Liver (tissue), 9 donors: Measurements from ENCODE around the gene PRIMA1. TPM values are rescaled to one million over a fixed set of nuclear protein-coding genes. Genes with fewer than 3 reads are reported as not detected.

Experiments used
- DNase-seq: peaks from one replicate; pipeline ENCODE4 v3.0.0-alpha.2; 2017; ENCODE audit warnings: low spot score
- H3K27ac ChIP-seq, 2 donors: one replicate each; pipeline ENCODE4 v1.7.0; 2013; ENCODE audit warnings: inconsistent platforms in 2 of 2, low read length in 2 of 2, control low read depth in 1 of 2, low read depth in 1 of 2, mild to moderate bottlenecking in 1 of 2
- H3K27me3 ChIP-seq, 4 donors: one replicate each; pipeline versions ENCODE4 v1.6.1 to v1.7.0; 2013; ENCODE audit warnings: low read length in 3 of 4, inconsistent platforms in 1 of 4, mild to moderate bottlenecking in 1 of 4, moderate library complexity in 1 of 4; ENCODE audit not compliant: control insufficient read depth in 4 of 4, insufficient read depth in 4 of 4
- H3K36me3 ChIP-seq, 4 donors: one replicate each; pipeline versions ENCODE4 v1.6.1 to v1.7.0; 2013; ENCODE audit warnings: low read length in 3 of 4, mild to moderate bottlenecking in 3 of 4, low read depth in 1 of 4, moderate library complexity in 1 of 4; ENCODE audit not compliant: control insufficient read depth in 4 of 4, insufficient read depth in 3 of 4
- H3K4me1 ChIP-seq, 4 donors: one replicate each; pipeline versions ENCODE4 v1.6.1 to v1.7.0; 2013; ENCODE audit warnings: low read length in 3 of 4, mild to moderate bottlenecking in 3 of 4, moderate library complexity in 1 of 4; ENCODE audit not compliant: control insufficient read depth in 4 of 4, insufficient read depth in 4 of 4
- H3K4me3 ChIP-seq, 3 donors: one replicate each; pipeline versions ENCODE4 v1.6.1 to v1.7.0; 2013; ENCODE audit warnings: low read length in 3 of 3, control low read depth in 1 of 3, low read depth in 1 of 3, mild to moderate bottlenecking in 1 of 3
- H3K9ac ChIP-seq, 2 donors: one replicate each; pipeline ENCODE4 v1.7.0; 2013; ENCODE audit warnings: low read length in 2 of 2, mild to moderate bottlenecking in 2 of 2, moderate library complexity in 2 of 2, control low read depth in 1 of 2, low read depth in 1 of 2
- H3K9me3 ChIP-seq, 4 donors: one replicate each; pipeline versions ENCODE4 v1.6.1 to v1.7.0; 2013; ENCODE audit warnings: low read length in 3 of 4; ENCODE audit not compliant: control insufficient read depth in 4 of 4
- ATF3 ChIP-seq: IDR thresholded peaks from 2 replicates; pipeline ENCODE4 v1.6.1; 2016; ENCODE audit warnings: antibody characterized with exemption
- CTCF ChIP-seq: fragments of 150-350 bp; IDR thresholded peaks from 2 replicates; pipeline ENCODE4 v1.5.1; 2017; ENCODE audit warnings: improper control_type of control experiment, low read depth, low read length; ENCODE audit not compliant: missing input control
- EGR1 ChIP-seq, 2 donors: IDR thresholded peaks; 2 replicates each; pipeline ENCODE4 v1.6.1; 2016 to 2018; ENCODE audit warnings: antibody characterized with exemption in 2 of 2, low read depth in 2 of 2
- FOXA1 ChIP-seq: IDR thresholded peaks from 2 replicates; pipeline ENCODE4 v1.6.1; 2016; ENCODE audit warnings: antibody characterized with exemption
- FOXA2 ChIP-seq: IDR thresholded peaks from 2 replicates; pipeline ENCODE4 v1.6.1; 2016; ENCODE audit warnings: antibody characterized with exemption
- GABPA ChIP-seq, 2 donors: IDR thresholded peaks in 1 of 2; conservative IDR thresholded peaks in 1 of 2; 2 replicates each; pipeline ENCODE4 v1.6.1; 2016; ENCODE audit warnings: antibody characterized with exemption in 2 of 2, mild to moderate bottlenecking in 1 of 2, moderate library complexity in 1 of 2
- HNF4A ChIP-seq, 2 donors: conservative IDR thresholded peaks; 2 replicates each; pipeline ENCODE4 v1.6.1; 2016; ENCODE audit warnings: antibody characterized with exemption in 2 of 2, mild to moderate bottlenecking in 2 of 2
- HNF4G ChIP-seq: IDR thresholded peaks from 2 replicates; pipeline ENCODE4 v1.6.1; 2016; ENCODE audit warnings: antibody characterized with exemption
- JUND ChIP-seq, 2 donors: IDR thresholded peaks; 2 replicates each; pipeline ENCODE4 v1.6.1; 2016; ENCODE audit warnings: antibody characterized with exemption in 2 of 2
- NR2F2 ChIP-seq: IDR thresholded peaks from 2 replicates; pipeline ENCODE4 v1.6.1; 2016; ENCODE audit warnings: antibody characterized with exemption
- RAD21 ChIP-seq, 2 donors: IDR thresholded peaks; 2 replicates each; pipeline ENCODE4 v1.6.1; 2016; ENCODE audit warnings: antibody characterized with exemption in 2 of 2, mild to moderate bottlenecking in 2 of 2
- REST ChIP-seq: IDR thresholded peaks from 2 replicates; pipeline ENCODE4 v1.6.1; 2016; ENCODE audit warnings: antibody characterized with exemption, mild to moderate bottlenecking
- RXRA ChIP-seq, 2 donors: IDR thresholded peaks; 2 replicates each; pipeline ENCODE4 v1.6.1; 2017 to 2018; ENCODE audit warnings: antibody characterized with exemption in 2 of 2, mild to moderate bottlenecking in 1 of 2
- SP1 ChIP-seq: IDR thresholded peaks from 2 replicates; pipeline ENCODE4 v1.6.1; 2018; ENCODE audit warnings: antibody characterized with exemption, mild to moderate bottlenecking
- TAF1 ChIP-seq: conservative IDR thresholded peaks from 2 replicates; pipeline ENCODE4 v1.6.1; 2016; ENCODE audit warnings: antibody characterized with exemption, mild to moderate bottlenecking
- YY1 ChIP-seq: IDR thresholded peaks from 2 replicates; pipeline ENCODE4 v1.6.1; 2016; ENCODE audit warnings: antibody characterized with exemption, mild to moderate bottlenecking
- ZBTB33 ChIP-seq: IDR thresholded peaks from 2 replicates; pipeline ENCODE4 v1.6.1; 2016; ENCODE audit warnings: antibody characterized with exemption
- WGBS: extraction: QIAGEN DNeasy Blood & Tissue Kit; methylation state at CpG from one replicate; pipeline ENCODE4 v1.1.7; 2013; 5-methylcytosine and 5-hydroxymethylcytosine counted together
- polyA plus RNA-seq, 2 donors: library from polyadenylated mRNA; stranded (reverse) in 1 of 2; unstranded in 1 of 2; fragments of 200-250 nt in 1 of 2; fragments of >200 nt in 1 of 2; fragmentation: Nextera tagmentation in 1 of 2; extraction: Ambion mirVana in 1 of 2; gene quantifications; one replicate each; pipeline versions ENCODE4 v1.2.1 to v1.2.3, GENCODE V29; 2013 to 2015
- total RNA-seq, 2 donors: library from RNA; depleted of rRNA; stranded (reverse); fragments of >200 nt; gene quantifications; one replicate each; pipeline ENCODE4 v1.2.3, GENCODE V29; 2014
- donor health status: healthy.
- donor health status: healthy.
- donor health status: healthy.
- donor health status: healthy.
- donor health status: healthy.

Gene PRIMA1
- total and polyA plus RNA-seq, 4 donors, result 0.08 to 0.38 (median 0.13) TPM; not detected in 1

DNA sequence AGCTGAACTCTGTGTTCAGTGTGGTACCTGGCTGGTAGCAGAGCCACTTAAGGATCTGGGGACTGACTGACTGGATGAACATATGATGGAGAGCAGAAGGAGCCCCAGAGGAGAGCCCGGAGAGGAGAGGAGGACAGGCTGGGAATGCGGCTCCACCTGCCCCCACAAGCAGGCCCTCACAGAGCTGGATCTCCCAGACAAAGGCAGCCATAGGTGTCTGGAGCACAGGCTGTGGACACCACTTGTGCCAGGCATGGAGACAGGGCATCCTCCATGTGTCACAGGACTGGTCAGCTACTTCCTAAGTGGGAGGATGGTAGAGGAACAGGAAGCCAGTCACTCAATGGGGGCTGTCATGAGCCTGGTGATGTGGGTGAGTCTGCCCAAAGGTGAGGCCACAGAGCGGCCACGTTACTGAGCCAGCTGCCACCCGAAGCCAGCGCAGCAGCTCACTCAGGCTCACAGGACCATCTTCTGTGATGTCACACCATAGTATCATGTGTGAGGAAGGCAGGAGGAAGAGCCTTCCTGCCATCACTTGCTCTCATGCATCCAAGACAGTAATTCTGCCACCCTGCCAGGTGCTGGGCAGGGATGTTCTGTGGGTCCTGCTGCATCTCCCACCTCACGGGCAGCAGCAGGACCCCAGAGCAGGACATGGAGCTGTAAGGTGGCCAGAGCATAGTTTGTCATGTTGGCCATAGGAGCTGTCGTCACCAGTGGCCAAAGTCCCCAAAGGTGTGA lies 72.1 kb downstream of the PRIMA1 start (continued):
- no peak for TF ChIP-seq GABPA (IDR thresholded peaks at IDR 0.05 in 1 of 2, conservative IDR thresholded peaks at IDR 0.05 in 1 of 2)

DNA sequence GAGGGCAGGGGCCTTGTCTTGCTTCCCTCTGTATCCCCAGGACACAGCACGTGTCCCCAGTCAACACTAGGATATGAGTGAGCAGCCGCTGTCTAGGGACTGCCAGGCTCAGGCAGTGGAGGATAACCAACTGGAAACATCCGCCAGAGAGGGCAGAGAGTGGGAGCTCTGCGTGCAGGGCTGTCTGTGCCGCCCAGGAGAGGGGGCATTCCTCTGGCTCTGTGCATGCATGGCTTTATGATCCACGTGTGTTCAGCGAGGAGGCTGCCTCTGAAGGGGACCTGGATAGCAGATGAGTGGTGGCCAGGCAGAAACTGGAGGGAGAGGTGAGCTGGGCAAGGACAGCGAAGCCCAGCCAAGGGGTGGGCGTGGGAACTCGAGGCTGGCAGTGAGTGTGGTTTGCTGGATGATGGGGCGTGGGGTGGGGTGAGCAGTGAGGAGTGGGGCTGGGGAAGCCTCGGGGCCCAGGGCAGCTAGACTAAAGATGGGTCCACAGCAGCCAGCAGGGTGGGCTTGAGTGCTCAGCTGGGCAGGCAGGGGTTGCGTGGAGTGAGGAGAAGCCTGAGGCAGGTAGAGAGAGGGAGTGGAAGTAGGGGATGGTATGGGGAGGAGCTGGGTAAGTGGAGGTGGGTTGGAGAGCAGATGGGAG lies 72.9 kb downstream of the PRIMA1 start:
- Histone ChIP-seq H3K4me1 (no peaks in the 10 kb centered on the region), H3K36me3 (no peaks in the 10 kb centered on the region), H3K27me3 (no peaks in the 10 kb centered on the region), H3K9ac (no peak overlapping the region), H3K9me3 (no peaks in the 10 kb centered on the region), H3K4me3 (no peak overlapping the region), H3K27ac (no peak overlapping the region)
- 71% methylated on average over 13 of the region's 13 CpGs for WGBS
- peak; percentile 12 for DNase-seq
- TF ChIP-seq NR2F2, result no peak
- no peak for TF ChIP-seq RAD21 (IDR thresholded peaks at IDR 0.05)
- no peak for TF ChIP-seq GABPA (IDR thresholded peaks at IDR 0.05 in 1 of 2, conservative IDR thresholded peaks at IDR 0.05 in 1 of 2)
- no peak for TF ChIP-seq ZBTB33
- no peak for TF ChIP-seq JUND (IDR thresholded peaks at IDR 0.05)
- no peak for TF ChIP-seq FOXA1
- TF ChIP-seq EGR1 (IDR thresholded peaks at IDR 0.05; ENCODE audit: low read depth in 2 of 2), result no peak
- TF ChIP-seq TAF1, result no peak
- no peak for TF ChIP-seq REST
- TF ChIP-seq HNF4G, result no peak
- TF ChIP-seq CTCF, result no peak
- no peak for TF ChIP-seq ATF3
- TF ChIP-seq HNF4A (conservative IDR thresholded peaks at IDR 0.05), result no peak
- TF ChIP-seq YY1, result no peak
- TF ChIP-seq FOXA2, result no peak
- TF ChIP-seq RXRA (IDR thresholded peaks at IDR 0.05), result no peak
- TF ChIP-seq SP1, result no peak
